Germinal center (tissue), 1 donor: ENCODE results near the gene LRCOL1.
A peak's percentile ranks its signal among the peaks of the same experiment; 100 is the strongest.

Experiments
- DNase-seq: peaks from one replicate; pipeline ENCODE4 v3.0.0; 2012; ENCODE audit warnings: mixed read lengths, low spot score

LRCOL1 gene

DNA sequence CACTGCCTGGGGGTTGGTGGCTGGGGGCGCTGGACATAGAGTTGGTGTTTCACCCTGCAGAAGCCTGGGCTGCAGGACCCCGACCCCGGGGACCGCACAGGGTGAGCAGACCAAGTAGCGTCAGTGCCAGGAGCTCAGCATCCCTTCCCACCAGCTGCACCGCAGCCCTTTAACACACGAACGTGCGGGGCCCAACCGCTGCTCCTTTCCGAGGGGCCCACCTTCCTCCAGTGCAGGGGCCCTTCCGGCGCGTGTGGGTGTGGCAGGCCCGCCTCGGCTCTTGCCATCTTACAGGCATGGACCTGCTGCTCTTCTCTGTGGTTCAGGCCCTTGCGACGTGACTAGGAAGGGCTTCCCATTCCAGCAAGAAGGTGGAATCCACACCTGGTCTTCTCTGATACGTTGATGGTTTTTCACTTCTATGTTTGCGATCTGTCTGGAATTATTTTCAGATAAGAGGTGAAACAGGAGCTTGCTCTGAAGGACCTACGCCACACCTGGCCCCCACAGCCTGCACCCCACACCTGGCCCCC is 47.8 kb downstream of the LRCOL1 start:
- DNase-seq, result no peak

DNA sequence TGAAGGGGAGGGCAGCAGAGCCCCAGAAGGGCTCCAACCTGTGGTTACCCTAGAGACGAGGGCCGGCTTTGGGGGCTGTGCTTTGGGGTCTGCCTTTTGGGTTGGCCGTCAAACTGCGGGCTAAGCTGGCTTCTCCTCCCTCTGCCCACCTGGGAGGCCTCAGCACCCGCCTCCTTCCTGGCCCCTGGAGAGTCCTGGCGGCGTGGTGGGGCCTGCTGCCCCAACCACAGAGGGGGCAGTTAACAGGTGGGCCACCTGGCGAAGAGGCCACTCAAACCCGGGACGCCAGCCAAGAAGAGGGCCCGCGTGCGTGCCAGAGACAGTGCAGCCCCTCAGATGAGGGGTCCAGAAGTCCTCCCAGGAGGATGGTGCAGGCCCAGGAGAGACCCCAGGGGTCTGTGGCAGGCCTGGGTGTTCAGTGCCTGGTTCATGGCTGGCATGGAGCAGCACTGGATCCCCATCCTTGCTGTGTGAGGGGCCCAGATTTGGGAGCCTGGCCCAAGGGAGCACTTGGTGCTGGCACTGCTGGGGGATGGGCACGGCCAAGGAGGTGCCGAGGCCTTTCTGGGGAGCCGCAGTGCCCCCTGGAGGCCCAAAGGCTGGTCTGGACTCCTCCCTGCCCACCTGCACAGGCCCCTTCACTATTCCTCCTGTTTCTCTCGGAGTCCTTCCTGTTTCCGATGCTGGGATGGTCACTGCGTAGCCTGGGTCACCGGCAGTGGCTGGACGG is 48.8 kb downstream of the LRCOL1 start:
- DNase-seq, result peak; percentile 64

DNA sequence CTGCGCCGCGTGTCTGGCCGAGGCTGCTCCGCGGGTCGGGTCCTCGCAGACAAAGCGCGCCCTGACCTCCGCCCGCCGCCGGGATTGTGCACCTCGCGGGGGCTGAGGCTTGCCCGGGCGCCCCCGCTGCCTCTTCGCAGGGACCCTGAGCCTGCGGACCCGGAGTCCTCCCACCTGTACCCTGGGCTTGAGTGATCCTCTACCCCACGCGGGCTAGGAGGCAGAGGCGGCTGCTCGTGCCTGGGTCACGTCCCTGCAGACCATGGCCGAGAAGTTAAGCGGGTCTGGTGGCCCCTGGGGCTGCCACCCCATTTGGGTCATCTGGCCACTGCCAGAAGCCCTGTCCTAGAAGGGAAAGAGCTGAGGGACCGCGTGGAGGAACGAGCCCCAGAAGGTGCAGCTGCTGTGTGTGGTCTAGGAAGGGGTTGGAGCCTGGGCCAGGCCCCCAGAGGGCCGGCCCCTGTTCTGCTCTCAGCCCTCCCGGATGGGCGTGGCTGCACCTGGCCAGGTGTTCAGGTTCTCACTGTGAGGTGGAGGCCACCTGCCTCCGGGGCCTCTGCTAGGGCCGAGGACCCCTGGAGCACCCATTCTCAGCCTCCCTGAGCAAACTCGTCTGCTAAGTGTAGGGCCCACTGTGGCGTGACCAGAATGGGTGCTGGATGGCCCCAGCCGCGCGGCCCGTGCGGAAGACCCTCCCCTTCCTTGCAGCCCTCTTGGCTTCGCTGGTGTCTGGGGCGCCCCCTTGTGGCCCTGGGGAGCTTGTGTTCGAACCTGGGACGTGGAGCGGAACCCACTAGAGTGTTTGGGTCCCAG is 49.6 kb downstream of the LRCOL1 start:
- DNase-seq, result peak; percentile 85

DNA sequence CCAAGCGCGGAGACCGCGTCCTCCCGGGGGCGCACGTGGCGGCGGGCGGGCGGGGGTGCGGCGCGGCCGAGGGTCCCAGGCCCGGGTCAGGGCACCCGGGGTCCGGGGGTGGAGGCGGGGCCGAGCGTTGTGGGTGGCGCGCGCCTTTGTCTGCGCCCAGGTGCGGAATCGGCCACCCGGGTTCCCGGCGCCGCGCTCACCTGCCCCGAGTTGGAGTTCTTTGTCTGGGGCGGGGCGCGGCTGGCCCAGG is 50.1 kb downstream of the LRCOL1 start:
- peak; percentile 38 for DNase-seq

DNA sequence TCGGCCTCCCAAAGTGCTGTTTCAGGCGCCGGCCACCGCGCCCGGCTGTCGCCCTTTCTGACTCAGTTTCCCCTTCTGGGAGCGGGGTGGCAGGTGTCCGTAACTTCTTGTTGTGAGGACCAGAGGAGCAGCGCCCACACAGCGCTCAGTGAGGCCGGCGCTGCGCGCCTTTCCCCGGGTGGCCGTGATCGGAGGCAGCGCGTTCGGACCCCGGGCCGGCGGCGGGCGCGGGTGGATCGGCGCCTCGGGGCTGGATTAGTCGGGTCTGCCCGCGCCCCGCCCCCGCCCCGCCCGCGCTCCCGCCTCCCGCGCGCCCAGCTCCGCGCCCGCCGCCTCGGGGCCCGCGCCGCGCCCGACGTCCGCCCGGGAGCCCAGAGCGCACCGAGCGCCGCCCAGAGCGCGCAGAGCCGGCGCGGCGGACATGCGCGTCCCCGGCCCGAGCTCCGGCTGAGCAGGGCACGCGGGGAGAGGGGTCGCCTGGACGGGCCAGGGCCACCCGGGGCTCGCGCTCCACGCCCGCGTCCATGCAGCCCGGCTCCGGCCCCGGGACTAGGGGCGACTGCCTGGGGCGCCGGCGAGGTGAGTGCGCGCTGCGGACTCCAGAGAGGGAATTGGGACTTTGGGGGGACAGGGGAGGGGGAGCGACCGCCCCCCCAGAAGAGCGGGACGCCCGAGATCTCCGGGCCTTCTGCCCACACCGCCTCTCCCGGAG is 50.6 kb downstream of the LRCOL1 start:
- DNase-seq, result peak; percentile 65

DNA sequence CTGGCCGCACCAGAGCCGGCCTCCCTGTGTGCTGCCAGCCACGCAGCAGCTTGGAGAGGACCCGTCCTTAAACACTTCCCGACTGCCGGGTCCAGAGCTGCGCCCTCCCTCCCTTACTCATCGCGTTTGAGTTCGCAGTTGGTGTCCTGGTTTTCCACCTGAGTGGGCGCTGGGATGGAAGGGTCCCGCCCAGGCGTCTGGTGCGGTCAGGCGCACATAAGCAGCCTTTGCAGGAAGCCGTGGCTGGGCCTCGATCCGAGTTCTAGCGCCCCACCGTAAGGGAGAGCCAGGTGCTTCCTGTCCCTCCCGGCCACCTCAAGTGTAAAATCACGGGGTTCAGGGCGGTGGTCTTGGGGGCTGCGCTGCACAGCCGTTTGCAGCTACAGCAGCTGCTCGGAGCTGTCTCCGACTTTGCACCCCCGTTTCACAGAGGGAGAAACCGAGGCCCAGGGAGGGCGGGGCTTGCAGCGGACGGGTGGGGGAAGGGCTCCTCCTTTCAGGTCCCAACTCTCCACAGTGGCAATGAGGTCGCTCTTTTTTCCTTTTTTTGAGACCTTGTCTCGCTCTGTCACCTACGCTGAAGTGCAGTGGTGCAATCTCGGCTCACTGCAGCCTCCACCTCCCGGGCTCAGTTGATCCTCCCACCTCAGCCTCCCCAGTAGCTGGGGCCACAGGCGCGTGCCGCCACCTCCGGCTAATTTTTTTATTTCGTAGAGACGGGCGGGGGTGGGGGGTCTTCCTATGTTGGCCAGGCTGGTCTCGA is 51.3 kb downstream of the LRCOL1 start:
- DNase-seq, result peak; percentile 45

DNA sequence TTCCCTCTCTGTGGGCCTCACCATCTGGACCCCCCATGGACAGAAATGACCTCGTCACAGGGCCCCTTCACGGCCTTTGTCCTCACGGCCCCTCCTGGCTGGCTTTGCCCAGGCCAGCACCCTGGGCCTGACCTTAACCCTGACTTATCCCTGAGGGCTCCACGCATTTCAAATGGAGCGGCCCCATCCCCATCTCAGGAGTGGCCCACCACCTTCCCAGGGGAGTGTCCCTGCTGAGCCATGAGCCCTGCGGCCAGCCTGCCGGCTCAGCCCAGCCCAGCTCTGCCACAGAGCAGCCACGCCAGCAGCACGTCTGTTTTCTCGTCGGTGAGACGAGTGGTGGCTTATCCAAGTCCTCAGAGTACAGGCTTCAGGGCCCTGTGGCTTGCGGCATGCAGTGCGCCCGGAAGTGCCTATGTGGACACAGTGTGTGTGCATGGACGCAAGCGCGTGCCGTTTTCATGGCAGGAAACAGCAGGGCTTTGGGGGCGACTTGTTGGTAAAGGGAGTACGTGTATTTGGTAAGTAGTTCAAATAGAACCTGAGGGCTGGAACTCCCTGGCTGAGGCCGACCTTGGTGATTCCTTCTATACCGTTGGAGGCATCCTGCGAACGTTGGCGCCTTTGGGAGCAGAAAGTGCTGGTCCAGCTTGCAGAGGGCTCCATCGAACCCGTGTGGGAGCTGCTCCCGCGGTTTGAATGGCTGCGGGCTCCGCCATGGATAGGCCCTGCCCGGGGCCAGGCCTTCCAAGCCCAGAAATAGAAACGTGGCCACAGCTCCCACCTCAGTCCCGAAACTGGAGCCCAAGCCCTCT is 52.1 kb downstream of the LRCOL1 start:
- DNase-seq, result no peak

DNA sequence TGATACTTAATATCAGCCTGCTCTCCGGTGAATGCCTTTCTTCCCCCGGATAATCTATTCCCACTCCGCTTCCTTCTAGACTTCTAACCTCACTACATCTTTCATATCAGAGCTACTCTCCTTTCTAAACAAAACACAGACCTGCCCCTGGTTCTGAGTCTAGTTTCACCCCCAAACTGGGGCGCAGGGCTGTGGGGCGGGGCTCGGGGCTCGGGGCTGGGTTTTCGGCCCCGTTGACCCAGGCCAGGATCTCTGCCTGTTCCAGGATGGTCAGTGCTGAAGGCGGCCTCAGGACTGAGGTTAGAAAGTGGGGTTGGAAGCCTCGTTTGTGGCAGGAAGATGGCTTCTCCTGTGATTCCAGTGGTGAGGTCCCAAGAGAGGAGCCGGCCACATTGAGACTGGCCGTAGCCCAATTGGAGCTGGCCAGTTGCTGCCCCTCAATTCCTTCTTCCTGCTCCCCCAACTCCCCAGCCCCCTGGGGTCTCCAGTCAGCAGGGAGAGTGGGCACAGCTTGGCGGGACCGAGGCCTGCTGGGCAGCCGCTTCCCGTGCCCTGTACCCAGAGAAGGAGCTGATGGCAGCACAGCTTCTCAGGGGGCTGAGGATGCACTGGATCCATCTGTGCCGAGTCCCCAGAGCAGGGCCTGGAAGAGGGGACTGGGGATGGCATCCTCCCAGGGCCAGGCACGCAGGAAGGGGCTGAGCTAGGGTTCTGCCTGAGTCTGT is 52.9 kb downstream of the LRCOL1 start:
- no peak for DNase-seq

DNA sequence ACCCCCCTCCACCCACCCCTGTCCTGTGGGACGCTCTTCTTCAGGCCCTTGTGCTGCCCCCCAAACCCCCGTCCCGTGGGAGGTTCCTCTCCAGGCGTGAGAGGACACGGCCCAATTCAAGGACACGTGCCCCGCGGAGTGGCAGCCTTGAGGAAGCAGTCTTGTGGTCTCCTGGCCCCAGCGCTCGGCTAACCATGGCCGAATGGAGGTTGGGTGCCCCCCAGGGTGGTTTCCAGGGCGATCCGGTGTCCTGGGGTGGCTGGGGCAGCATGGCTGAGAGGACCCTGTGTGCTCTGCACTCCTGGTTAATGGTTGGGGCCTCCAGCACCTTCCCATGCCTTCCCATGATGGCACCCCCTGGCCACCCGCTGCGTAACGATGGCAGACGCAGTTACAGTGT is 53.6 kb downstream of the LRCOL1 start:
- no peak for DNase-seq

DNA sequence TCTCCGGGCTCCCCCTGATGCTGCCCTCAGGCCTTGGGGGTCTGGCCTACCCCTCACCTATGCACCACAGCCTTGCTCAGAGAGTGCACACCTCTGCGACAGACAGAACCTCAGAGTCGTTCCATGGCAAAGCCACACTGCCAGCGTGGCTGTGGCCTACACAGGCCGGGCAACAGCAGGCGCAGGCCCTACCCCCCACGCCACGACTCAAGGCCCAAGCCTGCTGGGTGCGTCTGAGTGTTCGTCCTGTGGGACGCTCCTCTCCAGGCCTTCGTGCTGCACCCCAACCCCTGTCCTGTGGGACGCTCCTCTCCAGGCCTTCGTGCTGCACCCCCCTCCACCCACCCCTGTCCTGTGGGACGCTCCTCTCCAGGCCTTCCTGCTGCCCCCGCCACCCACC is 54.2 kb downstream of the LRCOL1 start:
- no peak for DNase-seq

DNA sequence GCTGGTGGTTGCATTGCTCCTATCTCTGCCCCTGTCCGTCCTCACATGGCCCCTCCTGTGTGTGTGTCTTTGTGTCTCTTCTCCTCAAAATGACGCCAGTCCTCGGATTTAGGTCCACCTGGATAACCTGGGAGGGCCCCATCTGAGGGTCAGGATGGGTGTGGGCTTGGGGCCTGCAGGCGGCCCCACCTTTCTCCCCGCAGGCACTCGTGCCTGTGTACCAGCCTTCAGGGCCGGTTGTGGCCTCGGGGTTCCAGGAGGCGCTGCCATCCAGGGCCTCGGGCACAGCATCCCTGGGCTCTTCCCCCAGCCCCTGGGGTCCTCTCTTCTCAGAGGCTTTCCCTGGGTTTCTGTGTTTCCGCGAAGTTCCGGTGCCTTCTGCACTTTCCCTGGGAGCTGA is 54.7 kb downstream of the LRCOL1 start:
- DNase-seq, result no peak

DNA sequence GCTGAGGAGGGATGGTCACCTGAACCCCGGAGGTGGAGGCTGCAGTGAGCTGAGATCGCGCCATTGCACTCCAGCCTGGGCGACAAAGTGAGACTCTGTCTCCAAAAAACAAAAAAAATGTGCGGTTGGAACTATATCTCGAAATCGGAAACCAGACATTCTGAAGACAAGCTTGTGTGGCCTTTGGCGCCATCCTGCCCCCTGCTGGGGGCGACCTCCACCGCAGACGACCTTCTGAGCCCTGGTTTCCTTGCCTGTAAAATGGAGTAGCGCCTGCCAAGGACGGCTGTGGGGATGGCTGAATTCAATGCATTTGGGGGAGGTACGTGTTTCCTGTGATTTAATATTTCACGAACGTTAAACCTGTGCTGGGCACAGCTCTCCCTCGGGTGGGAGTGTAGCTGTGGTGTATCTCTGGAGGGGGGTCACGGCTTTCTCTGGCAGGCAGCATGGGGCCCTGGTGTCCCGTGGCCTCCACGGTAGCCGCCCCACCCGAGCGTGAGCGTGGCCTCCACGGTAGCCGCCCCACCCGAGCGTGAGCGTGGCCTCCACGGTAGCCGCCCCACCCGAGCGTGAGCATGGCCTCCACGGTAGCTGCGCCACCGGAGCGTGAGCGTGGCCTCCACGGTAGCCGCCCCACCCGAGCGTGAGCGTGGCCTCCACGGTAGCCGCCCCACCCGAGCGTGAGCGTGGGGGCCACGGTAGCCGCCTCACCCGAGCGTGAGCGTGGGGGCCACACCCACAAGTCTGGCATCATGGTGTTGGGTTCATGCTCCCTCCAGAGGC is 55.3 kb downstream of the LRCOL1 start:
- DNase-seq, result no peak
